OCI-LY1 (cell line): ENCODE data around the gene ZNRF3.

ENCODE experiments used
- H2AFZ ChIP-seq: fragments of 200-600 bp; sonication (generic), shearing (Covaris generic); 2 replicates; pipeline ENCODE4 v1.6.0; 2014; ENCODE audit warnings: antibody characterized with exemption, mild to moderate bottlenecking, low read length
- H3F3A ChIP-seq: fragments of 200-600 bp; sonication (generic), shearing (Covaris generic); 2 replicates; pipeline ENCODE4 v1.6.0; 2014; ENCODE audit warnings: mild to moderate bottlenecking, antibody characterized with exemption, low read length, moderate library complexity; ENCODE audit not compliant: insufficient read depth
- H3K27ac ChIP-seq: fragments of 200-600 bp; sonication (generic); 2 replicates; pipeline ENCODE4 v1.5.1; 2014; ENCODE audit warnings: low read length, mixed run types, mild to moderate bottlenecking, low read depth; ENCODE audit not compliant: poor library complexity, severe bottlenecking
- H3K27me3 ChIP-seq: fragments of 200-600 bp; sonication (generic); 2 replicates; pipeline ENCODE4 v1.6.0; 2014; ENCODE audit warnings: antibody characterized with exemption, mild to moderate bottlenecking, low read length, moderate library complexity; ENCODE audit not compliant: insufficient read depth
- H3K36me3 ChIP-seq: fragments of 200-600 bp; sonication (generic); 2 replicates; pipeline ENCODE4 v1.6.1; 2014; ENCODE audit warnings: mild to moderate bottlenecking, antibody characterized with exemption, low read length, moderate library complexity, mixed read lengths; ENCODE audit not compliant: insufficient read depth
- H3K4me1 ChIP-seq: fragments of 200-600 bp; sonication (generic); 2 replicates; pipeline ENCODE4 v1.5.1; 2014; ENCODE audit warnings: mild to moderate bottlenecking, low read length, moderate library complexity; ENCODE audit not compliant: insufficient read depth, severe bottlenecking
- H3K4me2 ChIP-seq: fragments of 200-600 bp; sonication (generic), shearing (Covaris generic); 2 replicates; pipeline ENCODE4 v1.6.1; 2014; ENCODE audit warnings: low read length
- H3K4me3 ChIP-seq: fragments of 200-600 bp; sonication (generic); 2 replicates; pipeline ENCODE4 v1.5.1; 2014; ENCODE audit warnings: low read length, low read depth, mild to moderate bottlenecking, mixed read lengths; ENCODE audit not compliant: poor library complexity, severe bottlenecking
- H3K79me2 ChIP-seq: fragments of 200-600 bp; shearing (Covaris generic); 2 replicates; pipeline ENCODE4 v1.6.1; 2016; ENCODE audit warnings: mixed run types, low read length, mixed read lengths; ENCODE audit not compliant: insufficient read depth
- H3K9ac ChIP-seq: fragments of 200-600 bp; sonication (generic), shearing (Covaris generic); 2 replicates; pipeline ENCODE4 v1.6.1; 2014; ENCODE audit warnings: mild to moderate bottlenecking, low read length, mixed read lengths
- H3K9me2 ChIP-seq: fragments of 200-600 bp; sonication (generic), shearing (Covaris generic); 2 replicates; pipeline ENCODE4 v1.6.1; 2014; ENCODE audit warnings: low read depth, mild to moderate bottlenecking, low read length, mixed read lengths
- H3K9me3 ChIP-seq: fragments of 200-600 bp; shearing (Covaris generic); 2 replicates; pipeline ENCODE4 v1.6.1; 2014; ENCODE audit warnings: low read length, mixed read lengths
- H4K20me1 ChIP-seq: fragments of 200-600 bp; sonication (generic), shearing (Covaris generic); 2 replicates; pipeline ENCODE4 v1.6.0; 2016; ENCODE audit warnings: mild to moderate bottlenecking, low read length; ENCODE audit not compliant: insufficient read depth
- EZH2 ChIP-seq: fragments of 200-600 bp; sonication (generic), shearing (Covaris generic); IDR thresholded peaks from 2 replicates; pipeline ENCODE4 v1.8.0; 2017; ENCODE audit warnings: borderline replicate concordance, mixed run types, mild to moderate bottlenecking, antibody characterized with exemption, low read length, moderate library complexity, mixed read lengths
- TF ChIP-seq, protein P1 (sequence below): fragments of 200-600 bp; sonication (generic), shearing (Covaris generic); IDR thresholded peaks from 2 replicates; pipeline ENCODE4 v1.5.1; 2017; ENCODE audit warnings: mild to moderate bottlenecking, antibody characterized with exemption, low read length, moderate library complexity, mixed read lengths

ZNRF3 gene

DNA sequence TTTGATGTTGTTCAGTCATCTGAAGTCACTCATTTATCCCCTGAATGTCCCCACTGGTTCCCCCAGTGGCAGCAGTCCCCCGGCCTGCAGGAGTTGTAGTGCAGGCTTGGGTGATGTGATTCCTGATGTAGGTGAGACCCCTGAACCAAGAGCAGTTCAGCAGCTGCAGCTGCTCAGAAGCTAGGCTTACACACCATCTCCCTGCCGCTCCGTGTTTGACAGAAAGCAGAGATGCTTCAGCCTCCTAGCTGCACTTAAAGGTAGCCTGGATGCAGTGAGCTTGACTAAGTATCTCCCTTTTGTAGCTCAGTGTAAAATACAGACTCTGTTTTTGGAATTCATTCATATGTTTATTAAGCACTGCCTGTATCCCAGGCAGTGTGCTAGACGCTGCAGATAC lies 130.9 kb downstream of the ZNRF3 start:
- H3K4me2 ChIP-seq: no peak overlapping the region
- no peak for TF ChIP-seq EZH2
- TF ChIP-seq, protein P1, sequence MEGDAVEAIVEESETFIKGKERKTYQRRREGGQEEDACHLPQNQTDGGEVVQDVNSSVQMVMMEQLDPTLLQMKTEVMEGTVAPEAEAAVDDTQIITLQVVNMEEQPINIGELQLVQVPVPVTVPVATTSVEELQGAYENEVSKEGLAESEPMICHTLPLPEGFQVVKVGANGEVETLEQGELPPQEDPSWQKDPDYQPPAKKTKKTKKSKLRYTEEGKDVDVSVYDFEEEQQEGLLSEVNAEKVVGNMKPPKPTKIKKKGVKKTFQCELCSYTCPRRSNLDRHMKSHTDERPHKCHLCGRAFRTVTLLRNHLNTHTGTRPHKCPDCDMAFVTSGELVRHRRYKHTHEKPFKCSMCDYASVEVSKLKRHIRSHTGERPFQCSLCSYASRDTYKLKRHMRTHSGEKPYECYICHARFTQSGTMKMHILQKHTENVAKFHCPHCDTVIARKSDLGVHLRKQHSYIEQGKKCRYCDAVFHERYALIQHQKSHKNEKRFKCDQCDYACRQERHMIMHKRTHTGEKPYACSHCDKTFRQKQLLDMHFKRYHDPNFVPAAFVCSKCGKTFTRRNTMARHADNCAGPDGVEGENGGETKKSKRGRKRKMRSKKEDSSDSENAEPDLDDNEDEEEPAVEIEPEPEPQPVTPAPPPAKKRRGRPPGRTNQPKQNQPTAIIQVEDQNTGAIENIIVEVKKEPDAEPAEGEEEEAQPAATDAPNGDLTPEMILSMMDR: no peak

DNA sequence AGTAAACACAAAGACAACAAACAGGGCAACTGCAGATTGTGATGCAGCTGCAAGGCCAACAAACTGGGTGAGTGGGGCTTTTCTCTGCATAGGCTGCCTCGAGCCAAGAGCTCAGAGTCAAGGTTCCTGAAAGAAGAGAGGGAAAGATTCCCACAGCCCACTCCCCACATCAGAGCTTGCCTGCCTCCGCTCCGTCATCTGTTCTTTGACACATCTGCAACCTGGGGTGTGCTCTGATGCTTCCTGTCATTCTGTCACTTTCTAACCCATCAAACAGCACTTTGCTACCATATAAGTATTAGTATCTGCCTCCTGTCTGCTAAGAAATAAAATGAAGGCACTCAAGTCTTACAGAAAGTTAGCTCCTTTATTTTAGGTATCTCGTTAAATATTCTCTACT lies 131.4 kb downstream of the ZNRF3 start:
- no peak overlapping the region for H2AFZ ChIP-seq
- no peaks in the 10 kb centered on the region for H3K9me3 ChIP-seq
- H3K4me1 ChIP-seq: no peaks in the 10 kb centered on the region
- no peak overlapping the region for H3K4me2 ChIP-seq
- no peaks in the 10 kb centered on the region for H3K36me3 ChIP-seq
- H3K27me3 ChIP-seq: peaks cover 10% of the 10 kb centered on the region
- no peaks in the 10 kb centered on the region for H3F3A ChIP-seq
- no peak overlapping the region for H3K27ac ChIP-seq
- TF ChIP-seq, protein P1: no peak
- TF ChIP-seq EZH2: no peak
- no peaks in the 10 kb centered on the region for H4K20me1 ChIP-seq
- H3K79me2 ChIP-seq: no peaks in the 10 kb centered on the region
- H3K9me2 ChIP-seq: no peaks in the 10 kb centered on the region
- no peak overlapping the region for H3K4me3 ChIP-seq
- no peak overlapping the region for H3K9ac ChIP-seq

More for the DNA sequence above, 130.9 kb downstream of the ZNRF3 start:
- Histone ChIP-seq H4K20me1 (no peaks in the 10 kb centered on the region), H3K27me3 (peaks cover 10% of the 10 kb centered on the region), H3K27ac (no peak overlapping the region), H3K9me2 (no peaks in the 10 kb centered on the region), H3K9ac (no peak overlapping the region), H3F3A (no peaks in the 10 kb centered on the region), H3K36me3 (no peaks in the 10 kb centered on the region), H3K9me3 (no peaks in the 10 kb centered on the region), H3K4me1 (no peaks in the 10 kb centered on the region), H3K79me2 (no peaks in the 10 kb centered on the region), H2AFZ (no peak overlapping the region), H3K4me3 (no peak overlapping the region)

DNA sequence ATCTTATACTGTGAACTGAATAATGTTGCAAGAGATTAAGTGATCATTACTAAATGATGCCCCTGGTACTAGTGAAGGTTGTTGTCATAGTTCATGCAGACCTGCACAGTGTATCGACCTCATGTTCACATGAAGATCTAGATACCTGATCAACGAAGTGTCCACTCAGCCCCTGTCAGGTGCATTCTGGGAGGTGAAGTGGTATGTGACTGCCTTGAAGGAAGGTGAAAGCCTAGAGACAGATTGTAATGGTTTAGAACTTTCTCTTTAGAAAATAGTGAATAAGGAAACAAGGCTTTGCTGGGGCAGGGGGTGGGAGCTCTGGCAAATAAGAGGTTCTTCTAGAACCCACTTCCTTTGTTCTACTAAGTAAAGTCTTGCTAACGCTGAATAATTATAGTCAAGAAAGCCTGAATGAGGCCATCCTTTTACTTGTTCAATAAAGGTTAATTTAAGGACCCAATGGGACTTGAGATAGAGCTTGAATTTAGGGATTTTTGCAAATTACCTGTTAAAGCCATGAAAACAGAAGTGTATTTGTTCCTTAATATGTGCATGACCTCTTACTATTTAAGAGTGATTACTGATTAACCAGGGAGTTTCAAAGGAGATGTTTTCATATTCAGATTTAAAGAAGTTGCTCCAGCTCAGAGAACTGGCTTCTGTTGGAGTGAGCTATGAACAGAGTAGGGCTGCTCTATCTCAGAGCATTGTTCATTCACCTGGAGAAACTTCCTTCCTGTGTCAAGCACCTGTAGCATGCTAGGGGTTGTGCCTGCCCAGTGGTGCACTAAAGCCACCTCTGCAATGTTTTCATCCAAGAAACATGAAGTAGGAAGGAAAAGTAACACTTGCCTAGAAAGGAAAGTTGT lies 132.9 kb downstream of the ZNRF3 start:
- H3K4me2 ChIP-seq: no peak overlapping the region
- H4K20me1 ChIP-seq: no peaks in the 10 kb centered on the region
- no peaks in the 10 kb centered on the region for H3K4me1 ChIP-seq
- no peaks in the 10 kb centered on the region for H3K36me3 ChIP-seq
- peaks cover 10% of the 10 kb centered on the region for H3K27me3 ChIP-seq
- no peak overlapping the region for H3K9ac ChIP-seq
- no peak overlapping the region for H2AFZ ChIP-seq
- no peaks in the 10 kb centered on the region for H3K9me3 ChIP-seq
- H3F3A ChIP-seq: no peaks in the 10 kb centered on the region
- no peaks in the 10 kb centered on the region for H3K9me2 ChIP-seq
- H3K79me2 ChIP-seq: no peaks in the 10 kb centered on the region
- TF ChIP-seq, protein P1: no peak
- TF ChIP-seq EZH2: no peak
- no peak overlapping the region for H3K4me3 ChIP-seq
- H3K27ac ChIP-seq: no peak overlapping the region
